Peyer's patch (tissue), 4 donors: Measurements from ENCODE around the gene UHRF1.

Experiments used
- CTCF ChIP-seq, 6 experiments: fragments of 450-650 bp in 4 of 6; fragments of 200-600 bp in 2 of 6; sonication (generic) in 1 of 6; IDR thresholded peaks; one replicate each; pipeline ENCODE4 v1.5.1; 2017 to 2019; ENCODE audit warnings: antibody characterized with exemption in 6 of 6, mild to moderate bottlenecking in 3 of 6, moderate library complexity in 1 of 6
- POLR2A ChIP-seq, 2 donors: fragments of 450-650 bp; IDR thresholded peaks; one replicate each; pipeline ENCODE4 v1.5.1; 2017; ENCODE audit warnings: antibody characterized with exemption in 2 of 2, mild to moderate bottlenecking in 2 of 2, moderate library complexity in 2 of 2

GRCh38 chr19:4904481-4904880, 4.8 kb upstream of the UHRF1 start:
- TF ChIP-seq CTCF (IDR thresholded peaks at IDR 0.05): no peak
- no peak for TF ChIP-seq POLR2A (IDR thresholded peaks at IDR 0.05)
